ENCODE results near the gene TRAT1.
"Not testable (repeated sequence)": the region's sequence is repeated elsewhere in the genome, so short reads cannot be mapped to it uniquely, and the experiment has no call there.

Gene TRAT1, protein sequence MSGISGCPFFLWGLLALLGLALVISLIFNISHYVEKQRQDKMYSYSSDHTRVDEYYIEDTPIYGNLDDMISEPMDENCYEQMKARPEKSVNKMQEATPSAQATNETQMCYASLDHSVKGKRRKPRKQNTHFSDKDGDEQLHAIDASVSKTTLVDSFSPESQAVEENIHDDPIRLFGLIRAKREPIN

DNA sequence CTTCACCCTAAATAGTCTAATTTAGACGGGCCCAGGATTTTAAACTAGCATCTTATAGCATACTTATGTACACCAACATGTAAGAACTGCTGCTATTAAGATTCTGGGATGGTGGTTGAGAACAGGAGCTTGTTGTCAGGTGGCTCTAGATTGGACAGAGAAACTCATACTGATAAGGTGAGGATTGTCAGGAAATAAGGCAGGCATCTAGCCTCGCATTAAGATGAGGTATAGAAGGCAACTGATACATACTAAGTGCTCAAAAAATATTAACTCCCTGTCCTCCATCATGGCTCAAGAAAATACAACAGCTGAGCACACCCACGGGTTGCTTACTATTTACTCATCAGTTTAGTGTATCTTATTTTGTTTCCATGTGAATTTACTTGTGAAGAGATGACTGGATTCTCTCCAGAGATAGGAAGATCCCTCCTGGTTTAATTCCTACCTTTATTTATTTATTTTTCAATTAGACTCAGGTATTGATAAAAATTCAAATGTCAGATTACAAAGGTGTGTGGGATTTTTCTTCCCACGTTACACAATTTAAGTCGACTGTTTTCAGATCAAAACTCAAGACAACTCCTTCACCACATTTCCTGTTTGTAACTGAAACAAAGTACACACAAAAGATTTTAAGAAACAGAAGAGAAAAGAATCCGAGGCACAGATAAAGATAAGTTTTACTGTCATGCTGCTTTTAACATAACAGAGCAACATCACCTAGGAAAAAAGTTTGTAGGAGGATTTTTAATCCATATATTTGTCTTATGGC lies at the start of gene TRAT1:
TRAT1 (plus strand) TSS at position 664 of the 775 bp plus-strand sequence. CDS start 142 bp downstream, outside the sequence.
- in situ Hi-C loops (cut with MboI; ENCODE audit: low sequenced_read_pairs): no loop called here

DNA sequence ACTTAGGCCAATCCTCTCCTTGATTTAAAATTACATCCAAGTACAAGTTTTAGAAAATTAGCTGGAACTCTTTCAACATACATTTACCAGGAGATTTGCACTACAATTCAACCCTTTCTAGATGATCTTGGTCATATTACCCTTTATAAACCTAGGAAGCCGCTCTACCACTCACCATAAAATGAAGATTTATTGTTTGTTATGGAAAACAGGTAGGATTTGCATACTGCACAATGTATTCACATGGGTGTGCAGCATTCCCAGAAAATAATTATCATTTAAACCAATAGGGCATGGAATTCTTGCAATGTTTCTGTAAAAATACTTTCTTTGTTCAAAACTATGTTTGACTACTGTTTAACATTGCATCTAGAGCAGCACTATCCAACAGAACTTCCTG lies 46.9 kb upstream of the TRAT1 start:
- in situ Hi-C loops (cut with MboI; ENCODE audit: low sequenced_read_pairs): no loop called here

DNA sequence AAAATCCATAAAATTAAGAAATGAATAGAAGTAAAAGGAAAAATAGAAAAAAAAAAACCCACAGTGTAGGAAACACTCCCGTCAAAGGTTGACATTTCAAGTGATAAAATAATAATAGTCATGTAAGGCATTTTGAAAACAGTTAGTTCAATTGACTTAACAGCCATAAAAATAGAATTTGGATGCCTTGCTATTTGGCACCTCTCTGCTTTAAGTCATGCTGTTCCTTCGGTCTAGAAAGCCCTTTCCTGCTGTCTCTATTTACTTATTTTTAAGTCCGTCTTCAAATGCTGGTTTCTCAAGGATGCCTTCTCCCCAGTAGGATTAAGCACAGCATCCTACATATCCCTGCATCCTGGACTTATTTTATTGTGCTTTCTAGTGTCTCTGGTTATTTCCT lies 43.1 kb upstream of the TRAT1 start:
- in situ Hi-C loops (cut with MboI; ENCODE audit: low sequenced_read_pairs): no loop called here

DNA sequence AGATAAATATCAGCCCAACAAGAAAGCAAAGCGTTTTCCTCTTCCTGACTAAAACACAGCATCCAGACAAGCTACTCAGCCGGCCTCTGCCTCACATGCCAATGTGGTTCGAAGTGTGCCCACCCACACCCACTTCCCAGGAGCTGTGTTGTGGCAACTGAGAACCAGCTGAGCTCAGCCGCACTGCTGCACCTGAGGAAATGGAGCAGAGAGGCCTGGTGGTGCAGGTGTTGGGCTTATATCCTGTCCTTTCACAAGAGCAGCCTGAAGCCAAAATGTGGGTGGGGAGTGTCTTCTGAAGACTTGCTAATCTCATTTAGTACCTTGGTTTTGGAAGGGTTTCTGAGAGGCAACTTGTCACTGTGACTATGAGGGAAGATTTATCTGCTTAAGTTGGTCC lies 42.4 kb upstream of the TRAT1 start:
- in situ Hi-C loops (cut with MboI; ENCODE audit: low sequenced_read_pairs): no loop called here

DNA sequence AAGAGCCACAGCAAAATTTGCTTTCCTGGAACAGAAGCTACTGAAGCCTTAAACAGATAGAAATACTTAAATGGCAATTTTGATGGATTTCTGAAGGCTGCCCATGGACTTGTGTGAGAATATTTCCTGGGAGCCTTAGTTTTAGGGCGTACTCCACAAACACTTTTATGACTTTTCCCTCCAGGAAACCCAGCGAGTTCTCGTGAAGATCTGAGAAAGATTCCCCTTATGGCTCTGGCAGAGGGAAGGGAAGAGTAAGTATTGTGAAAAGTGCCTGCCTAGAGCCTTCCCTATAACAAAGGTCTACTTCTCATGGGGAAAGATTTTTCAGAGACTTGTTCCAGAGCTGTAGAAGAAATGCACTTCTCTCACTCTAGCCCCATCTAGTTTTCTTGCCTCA lies 31.1 kb upstream of the TRAT1 start:
- in situ Hi-C loops (cut with MboI; ENCODE audit: low sequenced_read_pairs): no loop called here

DNA sequence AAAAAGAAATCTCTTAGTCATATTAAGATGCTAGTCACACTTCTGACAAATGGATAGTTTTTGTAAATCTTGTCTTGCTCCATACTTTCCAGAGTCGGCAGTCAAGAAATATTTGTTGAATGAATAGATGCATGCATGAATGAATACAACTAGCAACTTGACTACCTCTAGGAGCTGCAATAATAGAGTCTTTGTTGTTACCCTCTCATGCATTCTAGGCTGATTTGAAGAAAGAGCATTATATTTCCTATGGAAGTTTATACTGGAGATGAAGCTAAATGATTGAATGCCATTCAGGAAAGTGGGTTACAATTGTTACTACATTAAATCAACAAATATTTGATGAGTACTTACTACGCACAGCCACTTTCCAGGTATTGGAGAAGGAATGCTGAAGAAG lies 18.1 kb upstream of the TRAT1 start:
- in situ Hi-C loops (cut with MboI; ENCODE audit: low sequenced_read_pairs): no loop called here

DNA sequence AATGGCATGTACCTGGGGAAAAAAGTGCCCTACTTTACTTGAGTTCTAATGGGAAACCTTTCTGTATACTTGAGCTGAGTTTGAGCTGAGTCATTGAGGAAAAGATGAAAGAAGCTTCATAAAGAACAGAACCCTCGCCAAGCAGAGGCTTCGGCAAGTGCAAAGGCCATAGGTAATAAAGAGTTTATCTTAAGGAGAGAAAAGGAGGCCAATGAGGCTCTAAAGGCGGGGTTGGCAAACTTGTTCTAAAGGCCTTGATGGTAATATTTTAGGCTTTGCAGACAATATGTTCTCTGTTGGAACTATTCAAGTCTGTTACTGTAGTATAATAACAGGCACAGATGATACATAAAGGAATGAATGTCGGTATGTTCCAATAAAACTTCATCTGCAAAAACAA lies 17.6 kb upstream of the TRAT1 start:
- in situ Hi-C loops (cut with MboI; ENCODE audit: low sequenced_read_pairs): no loop called here

DNA sequence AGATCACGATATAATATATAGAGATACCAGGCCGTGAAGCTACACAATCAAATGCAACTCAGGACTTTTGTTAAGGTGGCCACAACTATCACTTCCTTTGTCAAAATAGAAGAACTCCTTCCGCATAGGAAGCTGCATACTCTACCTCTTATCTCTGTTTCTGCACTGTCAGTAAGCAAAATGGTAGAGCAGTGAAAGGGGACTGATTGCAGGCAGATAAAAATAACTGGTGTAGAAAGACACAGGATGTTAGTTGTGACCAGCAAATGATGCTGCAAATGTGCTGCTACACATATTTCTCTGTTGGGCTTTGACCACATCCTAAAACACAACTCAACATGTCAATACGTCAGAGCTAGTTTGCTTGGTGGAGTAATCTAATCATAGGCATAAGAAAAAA lies 16.3 kb upstream of the TRAT1 start:
- in situ Hi-C loops (cut with MboI; ENCODE audit: low sequenced_read_pairs): no loop called here

DNA sequence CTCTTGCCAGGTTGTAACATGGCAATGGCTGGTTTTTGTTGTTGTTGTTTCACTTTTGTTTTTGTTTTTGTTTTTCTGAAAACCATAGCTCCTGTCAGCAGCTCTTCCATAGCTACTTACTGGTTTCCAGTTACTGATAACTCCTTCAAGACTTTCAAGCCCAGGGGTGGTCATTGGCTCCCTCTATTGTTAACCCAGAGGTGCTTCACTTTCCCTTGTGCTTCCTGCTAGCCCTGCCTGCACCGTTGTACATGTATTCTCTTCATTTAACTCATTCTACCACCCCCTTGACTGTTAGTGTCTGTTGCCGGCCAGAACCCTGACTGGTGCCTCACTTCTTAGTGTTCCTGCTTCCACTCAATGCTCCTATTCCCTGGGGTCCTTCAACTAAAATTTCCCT lies 4.2 kb upstream of the TRAT1 start:
- in situ Hi-C loops (cut with MboI; ENCODE audit: low sequenced_read_pairs): no loop called here

DNA sequence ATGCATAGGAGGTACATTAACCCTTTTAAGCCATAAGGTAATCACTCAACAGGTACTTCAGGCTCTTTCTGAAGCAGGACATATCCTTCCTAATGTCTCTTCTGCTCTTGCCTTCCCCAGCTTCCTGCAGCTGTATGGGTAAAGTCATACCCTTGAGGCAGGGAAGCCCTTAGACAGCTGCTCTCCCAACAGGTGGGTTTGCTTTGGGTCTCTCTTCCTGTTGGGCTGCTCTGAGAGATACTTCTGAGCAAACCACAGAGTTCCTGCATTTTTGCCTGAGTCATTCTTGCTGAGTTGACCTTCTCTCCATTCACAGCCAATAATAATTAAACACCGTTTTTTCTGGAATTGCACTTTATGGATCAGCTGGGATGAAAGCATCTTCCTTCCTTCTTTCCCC lies 2.0 kb upstream of the TRAT1 start:
- in situ Hi-C loops (cut with MboI; ENCODE audit: low sequenced_read_pairs): no loop called here

DNA sequence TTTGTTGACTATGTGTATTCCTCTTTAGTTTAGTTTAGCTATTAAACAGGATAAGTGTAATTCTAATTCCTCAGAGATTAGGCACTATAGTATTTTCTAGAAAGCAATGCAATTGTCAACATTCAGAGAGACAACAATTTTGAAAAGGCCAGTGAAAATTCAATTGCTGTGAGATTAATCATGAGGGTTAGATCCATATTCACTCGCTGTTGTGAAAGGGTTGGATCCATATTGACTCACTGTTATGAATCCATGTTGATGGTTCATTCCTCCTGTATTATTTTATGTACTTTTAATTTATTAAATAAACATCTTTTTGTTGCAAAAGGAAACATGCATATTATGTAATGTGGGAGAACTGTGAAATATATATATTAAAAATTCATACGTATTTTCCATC lies 641 bp downstream of the TRAT1 start:
- in situ Hi-C loops (cut with MboI; ENCODE audit: low sequenced_read_pairs): no loop called here

DNA sequence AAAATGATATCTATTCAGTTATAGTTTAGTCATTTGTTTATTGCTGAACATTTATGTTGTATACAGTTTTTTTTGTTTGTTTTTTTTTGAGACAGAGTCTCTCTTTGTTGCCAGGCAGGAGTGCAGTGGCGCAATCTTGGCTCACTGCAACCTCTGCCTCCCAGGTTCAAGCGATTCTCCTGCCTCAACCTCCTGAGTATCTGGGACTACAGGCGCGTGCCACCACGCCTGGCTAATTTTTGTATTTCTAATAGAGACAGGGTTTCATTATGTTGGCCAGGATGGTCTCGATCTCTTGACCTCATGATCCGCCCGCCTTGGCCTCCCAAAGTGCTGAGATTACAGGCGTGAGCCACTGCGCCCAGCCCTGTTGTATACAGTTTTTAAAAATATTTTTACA lies 1.2 kb downstream of the TRAT1 start:
- in situ Hi-C loops (cut with MboI; ENCODE audit: low sequenced_read_pairs): not testable (repeated sequence)

DNA sequence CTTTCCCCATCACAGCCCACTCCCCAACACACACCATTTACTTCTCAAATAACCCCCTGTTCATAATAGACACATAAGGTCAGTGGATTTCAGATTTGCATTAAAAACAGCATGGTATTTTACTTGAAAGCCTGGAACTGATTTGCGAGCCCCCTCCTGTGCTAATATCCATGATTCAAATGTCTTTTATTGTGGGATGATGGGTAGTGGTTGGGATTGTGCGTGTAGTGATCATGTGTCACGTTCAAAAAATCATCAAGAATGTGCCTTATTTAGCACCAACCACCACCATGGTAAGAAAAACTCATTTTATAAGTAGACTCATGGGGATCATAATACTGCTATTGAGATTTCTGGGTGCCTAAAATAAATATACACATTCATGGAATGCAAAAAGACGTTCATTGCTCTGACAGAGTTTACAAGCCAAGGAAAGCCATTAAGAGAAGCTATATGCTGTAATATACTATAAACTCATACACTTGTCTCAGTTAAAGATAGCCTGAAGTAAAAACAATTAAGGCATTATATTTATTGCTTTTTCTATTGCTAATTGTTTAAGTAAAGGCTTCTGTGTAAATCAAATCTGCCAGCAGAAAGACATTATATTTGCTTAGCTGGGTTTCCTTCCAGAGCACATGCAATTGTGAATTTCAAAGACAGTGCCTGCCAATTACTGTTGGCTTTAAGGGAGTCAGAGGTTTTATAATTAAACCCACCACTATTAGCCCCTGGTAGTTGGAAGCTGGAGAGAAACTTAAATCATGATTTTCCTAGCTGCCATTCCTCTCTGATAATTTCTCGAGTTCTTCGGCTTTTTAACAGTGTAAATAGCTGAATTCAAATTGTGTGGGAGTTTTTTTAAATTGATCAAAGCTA lies 4.0 kb downstream of the TRAT1 start:
- in situ Hi-C loops (cut with MboI; ENCODE audit: low sequenced_read_pairs): no loop called here

DNA sequence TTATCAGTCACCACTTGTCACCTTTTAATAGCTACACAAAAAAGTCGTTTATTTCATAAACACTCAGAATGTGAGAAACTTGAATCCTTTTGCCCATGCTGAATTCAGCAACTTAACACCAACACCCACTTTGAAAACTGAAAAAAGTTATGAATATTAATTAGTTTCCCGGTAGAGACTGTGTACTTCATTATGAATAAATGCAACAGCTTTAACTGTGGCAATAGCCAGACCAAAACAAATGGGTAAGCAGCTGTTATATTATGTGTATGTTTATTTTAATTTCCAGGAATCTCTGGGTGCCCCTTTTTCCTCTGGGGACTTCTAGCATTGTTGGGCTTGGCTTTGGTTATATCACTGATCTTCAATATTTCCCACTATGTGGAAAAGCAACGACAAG lies 7.8 kb downstream of the TRAT1 start:
- in situ Hi-C loops (cut with MboI; ENCODE audit: low sequenced_read_pairs): no loop called here

DNA sequence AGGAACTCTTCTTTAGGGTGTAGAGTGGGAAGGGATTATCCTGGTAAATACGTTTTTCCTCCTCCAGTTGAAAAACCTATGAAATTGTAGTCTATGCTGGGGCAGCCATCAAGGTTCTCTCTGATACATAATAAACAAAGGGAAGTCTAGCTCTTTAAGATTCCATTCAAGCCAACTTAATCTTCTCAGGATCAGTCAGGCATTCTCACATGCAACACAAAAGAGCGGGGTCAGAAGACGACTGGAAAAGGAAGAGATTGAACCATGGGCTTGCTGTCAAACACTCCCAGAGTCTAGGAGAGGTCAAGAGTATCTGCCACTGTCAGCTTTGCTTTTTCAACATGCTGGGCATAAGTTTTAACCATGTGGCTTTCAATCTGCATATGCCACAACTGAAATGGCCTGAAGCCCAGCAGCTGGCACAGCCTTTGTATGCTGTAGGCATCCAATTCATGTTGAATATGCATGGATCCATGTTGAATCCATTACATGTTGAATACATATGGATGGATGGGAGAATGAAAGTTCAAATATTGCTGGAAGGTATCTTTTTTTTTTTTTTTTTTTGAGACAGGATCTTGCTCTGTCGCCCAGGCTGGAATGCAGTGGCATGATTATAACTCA lies 8.5 kb downstream of the TRAT1 start:
- in situ Hi-C loops (cut with MboI; ENCODE audit: low sequenced_read_pairs): no loop called here

DNA sequence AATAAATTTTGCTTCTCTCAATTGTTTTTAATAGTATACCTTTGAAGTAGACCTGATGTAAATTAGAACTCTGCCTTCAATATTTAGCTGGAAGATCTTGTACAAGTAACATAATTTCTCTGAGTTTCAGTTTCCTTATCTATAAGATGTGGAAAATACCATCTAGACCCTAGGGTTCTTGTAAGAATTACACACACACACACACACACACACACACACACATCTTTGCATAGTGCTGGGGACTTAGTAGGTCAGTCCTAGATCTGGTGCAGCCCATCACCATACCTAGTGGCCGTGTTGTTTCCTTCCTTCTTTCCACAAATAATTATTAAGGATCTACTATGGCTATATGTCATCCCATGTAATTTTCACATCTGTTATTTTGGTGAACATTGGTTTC lies 11.0 kb downstream of the TRAT1 start:
- in situ Hi-C loops (cut with MboI; ENCODE audit: low sequenced_read_pairs): no loop called here

DNA sequence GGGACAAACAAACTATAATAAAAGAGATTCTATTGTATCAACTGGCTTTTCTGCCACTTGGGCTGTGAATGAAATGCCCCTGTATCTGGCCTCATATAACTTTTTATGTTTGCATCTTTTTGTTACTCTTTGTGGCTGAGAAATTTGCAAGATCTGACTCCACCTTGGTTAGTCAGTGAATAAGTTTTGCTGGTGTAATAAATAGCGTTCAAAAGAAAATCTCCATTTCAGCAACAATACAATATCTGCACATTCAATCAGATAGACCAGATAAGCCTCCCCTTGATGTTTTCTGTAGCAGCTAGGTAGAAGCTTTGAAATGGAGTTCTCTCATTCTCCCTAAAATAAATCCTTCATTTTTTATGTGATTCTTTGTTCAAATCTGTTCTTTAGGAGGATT lies 12.0 kb downstream of the TRAT1 start:
- in situ Hi-C loops (cut with MboI; ENCODE audit: low sequenced_read_pairs): no loop called here

DNA sequence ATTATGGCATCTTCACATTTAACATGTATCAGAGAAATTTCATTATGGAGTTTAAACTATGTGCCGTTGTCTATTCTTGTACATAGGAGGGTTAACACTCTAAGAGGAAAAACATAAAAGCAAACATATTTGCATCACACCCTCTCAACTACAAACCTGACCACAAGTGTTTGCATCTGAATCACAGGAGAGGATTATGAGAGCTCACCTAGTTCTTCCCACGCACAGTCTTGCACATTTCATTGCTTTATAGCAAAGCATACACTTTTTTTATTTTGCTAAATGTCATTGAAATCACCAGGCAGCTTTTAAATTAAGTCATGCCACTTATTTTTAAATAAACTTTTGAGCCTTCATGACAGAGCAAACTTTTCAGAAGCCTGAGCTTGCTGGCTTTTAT lies 12.5 kb downstream of the TRAT1 start:
- in situ Hi-C loops (cut with MboI; ENCODE audit: low sequenced_read_pairs): no loop called here

DNA sequence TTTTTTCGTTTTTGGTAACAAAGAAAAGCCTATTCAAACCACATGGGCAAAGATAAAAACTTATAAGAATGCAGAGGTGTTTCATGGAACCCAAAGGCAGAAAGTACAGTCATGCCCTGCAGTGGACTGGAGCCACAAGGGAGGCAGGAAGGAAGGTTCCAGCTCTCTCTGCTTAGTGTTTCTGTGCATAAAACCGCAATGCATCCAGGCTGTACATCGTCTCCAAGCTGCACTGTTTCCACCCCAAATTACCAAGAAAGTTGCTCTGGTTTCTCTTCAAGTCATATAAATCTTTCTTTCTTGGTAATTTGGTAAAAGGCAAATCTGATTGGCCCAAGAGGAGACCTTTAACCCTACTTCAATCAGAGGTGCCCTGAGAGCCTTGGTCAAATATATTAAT lies 15.8 kb downstream of the TRAT1 start:
- in situ Hi-C loops (cut with MboI; ENCODE audit: low sequenced_read_pairs): no loop called here

DNA sequence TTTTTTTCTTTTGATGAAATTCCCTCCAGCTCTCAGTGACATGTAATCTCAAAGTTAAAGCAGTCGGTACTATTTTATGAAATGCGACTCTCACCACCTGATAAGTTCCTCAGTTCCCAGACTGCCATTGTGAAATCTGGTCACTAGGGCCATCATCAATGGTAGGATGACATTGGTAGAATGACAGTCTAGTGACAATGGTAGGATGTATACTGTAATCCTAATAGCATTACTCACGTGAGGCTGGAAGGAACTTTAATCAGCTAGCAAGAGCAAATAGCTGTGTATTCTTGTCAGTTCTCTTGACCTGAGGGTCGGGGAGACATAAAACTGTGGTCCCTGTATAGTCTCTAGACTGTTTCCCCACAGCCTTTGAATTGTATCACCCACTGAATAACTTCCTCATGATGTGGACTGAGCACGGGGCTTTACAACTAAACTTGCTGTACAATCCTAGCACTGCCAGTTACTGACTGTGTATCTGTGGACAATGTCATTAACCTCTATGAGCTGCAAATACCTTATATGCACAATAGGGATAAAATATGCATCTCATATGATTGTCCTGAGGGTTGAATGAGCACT lies 23.2 kb downstream of the TRAT1 start:
- in situ Hi-C loops (cut with MboI; ENCODE audit: low sequenced_read_pairs): no loop called here

DNA sequence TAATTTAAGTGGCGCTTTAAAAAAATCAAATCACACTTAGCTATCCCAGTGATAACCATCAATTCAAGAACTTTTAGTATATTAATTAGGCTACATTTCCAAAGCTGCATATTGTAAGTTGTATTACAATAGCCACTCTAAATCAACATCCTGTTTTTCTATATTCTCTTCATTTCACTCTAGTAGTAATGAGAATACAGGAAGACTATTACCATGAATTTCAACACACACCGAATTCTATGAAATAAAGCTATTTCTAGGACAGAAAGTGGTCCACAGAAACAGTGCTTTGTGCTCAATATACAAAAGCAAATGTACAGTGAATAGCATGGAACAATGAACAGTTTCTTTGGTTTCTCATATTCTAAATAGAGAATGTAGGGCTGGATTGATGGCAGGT lies 24.6 kb downstream of the TRAT1 start:
- in situ Hi-C loops (cut with MboI; ENCODE audit: low sequenced_read_pairs): no loop called here

Data from HL-60/S4 treated with phorbol 12-myristate 13-acetate at 8.2 ng/mL for 4 days and 3 days (cell line).